GM12878 (cell line): ENCODE data around the gene ITPR3. TPM values are rescaled to one million over a fixed set of nuclear protein-coding genes. Genes with fewer than 3 reads are reported as not detected.

Experiments
- ATAC-seq: fragments of 200-7000 bp; cut with Tn5 transposase; 3 replicates; pipeline ENCODE4 v1.9.1; 2020; ENCODE audit warnings: mild to moderate bottlenecking, moderate library complexity
- BruUV-seq: library from RNA; stranded (reverse); fragments of 400-500 nt; replicated peaks from 2 replicates; lab custom pipeline; 2021; lab: Mats Ljungman, UMichigan
- CTCF ChIA-PET: fragments of 300-600 bp; sonication (Branson Sonifier 250); formaldehyde crosslinking; extraction: SDS; loops from one replicate; lab custom pipeline; 2021; ENCODE audit warnings: inconsistent platforms; lab: Yijun Ruan, JAX
- POLR2A ChIA-PET: fragments of 350-600 bp; formaldehyde crosslinking; extraction: SDS; loops from one replicate; lab custom pipeline; 2021; ENCODE audit warnings: inconsistent platforms; lab: Charles Lee
- RAD21 ChIA-PET: fragments of 300-600 bp; sonication (Branson Sonifier 250); formaldehyde crosslinking; loops from one replicate; lab custom pipeline; 2023; ENCODE audit warnings: antibody characterized with exemption; ENCODE audit not compliant: unreplicated experiment; lab: Charles Lee
- SMC1A ChIA-PET: fragments of 300-600 bp; sonication (Branson Sonifier 250); formaldehyde crosslinking; loops from one replicate; lab custom pipeline; 2023; ENCODE audit not compliant: unreplicated experiment, uncharacterized antibody; lab: Charles Lee
- DNase-seq: peaks from one replicate; pipeline ENCODE4 v3.0.0-alpha.2; 2011; ENCODE audit warnings: low read depth, low spot score
- FAIRE-seq: peaks from 3 replicates; lab custom pipeline; 2011; peaks lifted over from hg19 to GRCh38; lab: Jason Lieb, UNC
- H2AFZ ChIP-seq: 2 replicates; pipeline ENCODE4 v1.6.0; 2011; ENCODE audit warnings: low read depth, low read length, control low read depth; ENCODE audit not compliant: control insufficient read depth
- H3K27ac ChIP-seq: 2 replicates; pipeline ENCODE4 v1.5.1; 2011; ENCODE audit warnings: control low read depth; ENCODE audit not compliant: control insufficient read depth, insufficient read depth
- H3K27me3 ChIP-seq, 2 experiments: replicated peaks in 1 of 2; 2 replicates each; pipeline versions ENCODE4 v1.6.0 to v1.6.1; 2011; ENCODE audit warnings: low read length in 1 of 2; ENCODE audit not compliant: control insufficient read depth in 2 of 2, insufficient read depth in 2 of 2
- H3K36me3 ChIP-seq, 2 experiments: 2 replicates each; pipeline ENCODE4 v1.5.1; 2011; ENCODE audit warnings: low read length in 1 of 2; ENCODE audit not compliant: control insufficient read depth in 2 of 2, insufficient read depth in 2 of 2
- H3K4me1 ChIP-seq: 2 replicates; pipeline ENCODE4 v1.6.1; 2011; ENCODE audit warnings: mild to moderate bottlenecking, low read length, moderate library complexity, mixed read lengths; ENCODE audit not compliant: control insufficient read depth, insufficient read depth
- H3K4me2 ChIP-seq: 2 replicates; pipeline ENCODE4 v1.6.0; 2011; ENCODE audit warnings: control low read depth; ENCODE audit not compliant: control insufficient read depth, insufficient read depth
- H3K4me3 ChIP-seq: fragments of 200-600 bp; sonication (generic); 2 replicates; pipeline ENCODE4 v1.5.1; 2016
- H3K79me2 ChIP-seq: 2 replicates; pipeline ENCODE4 v1.6.0; 2011; ENCODE audit warnings: low read length; ENCODE audit not compliant: control insufficient read depth, insufficient read depth
- H3K9ac ChIP-seq: 2 replicates; pipeline ENCODE4 v1.8.0; 2011; ENCODE audit warnings: low read length, control low read depth, mixed read lengths; ENCODE audit not compliant: control insufficient read depth, insufficient read depth
- H3K9me3 ChIP-seq: replicated peaks from 3 replicates; pipeline ENCODE4 v1.5.1; 2011; ENCODE audit warnings: mild to moderate bottlenecking, low read length; ENCODE audit not compliant: control insufficient read depth, insufficient read depth
- H4K20me1 ChIP-seq: 2 replicates; pipeline ENCODE4 v1.6.0; 2011; ENCODE audit not compliant: control insufficient read depth, insufficient read depth
- E2F4 ChIP-seq: IDR thresholded peaks from 2 replicates; pipeline ENCODE4 v1.6.1; 2012; ENCODE audit warnings: low read depth, low read length, improper control_type of control experiment
- MEF2B ChIP-seq: fragments of 450-650 bp; IDR thresholded peaks from 2 replicates; pipeline ENCODE4 v1.6.1; 2018; ENCODE audit warnings: mild to moderate bottlenecking, moderate library complexity; ENCODE audit not compliant: partially characterized antibody, poor library complexity, severe bottlenecking
- STAT1 ChIP-seq: fragments of 450-650 bp; conservative IDR thresholded peaks from 2 replicates; pipeline ENCODE4 v1.6.1; 2014; ENCODE audit warnings: antibody characterized with exemption, mild to moderate bottlenecking
- TAF1 ChIP-seq: IDR thresholded peaks from 2 replicates; pipeline ENCODE4 v1.6.1; 2011; ENCODE audit warnings: mild to moderate bottlenecking, low read depth, low read length, borderline replicate concordance
- ZBTB40 ChIP-seq: fragments of 450-650 bp; IDR thresholded peaks from 2 replicates; pipeline ENCODE4 v1.6.1; 2016; ENCODE audit warnings: mild to moderate bottlenecking, moderate library complexity, borderline replicate concordance
- ZNF384 ChIP-seq: IDR thresholded peaks from 2 replicates; pipeline ENCODE4 v1.6.1; 2012; ENCODE audit warnings: low read depth, mild to moderate bottlenecking, low read length, improper control_type of control experiment, borderline replicate concordance
- WGBS: methylation state at CpG from one replicate; pipeline ENCODE4 v1.1.6; 2016; ENCODE audit warnings: low lambda C conversion rate; ENCODE audit not compliant: insufficient replicate concordance, insufficient coverage; ENCODE audit errors: missing lambda C conversion rate; 5-methylcytosine and 5-hydroxymethylcytosine counted together
- in situ Hi-C: fragments of 300-500 bp; cut with MboI; formaldehyde crosslinking; loops from 9 replicates; pipeline ENCODE4 v1.14.3; 2018; ENCODE audit warnings: mixed read lengths
- intact Hi-C: fragments of 100-400 bp; cut with micrococcal nuclease; formaldehyde crosslinking; loops from one replicate; pipeline ENCODE4 v1.14.2; 2022; ENCODE audit not compliant: unreplicated experiment
- polyA plus RNA-seq, 11 experiments: library from polyadenylated mRNA; depleted of rRNA in 4 of 11; unstranded in 6 of 11; stranded (reverse) in 5 of 11; fragments of >200 nt; fragmentation: Nextera tagmentation in 4 of 11; fragmentation: Illumina TruSeq in 1 of 11; extraction: Ambion mirVana in 4 of 11; extraction: Trizol in 1 of 11; gene quantifications; 1 replicate in 1 of 11; 2 replicates in 10 of 11; pipeline versions ENCODE4 v1.2.1 to v1.2.3, GENCODE V29; 2011 to 2016; ENCODE audit warnings: inconsistent platforms in 2 of 11, missing spikeins in 2 of 11, low read depth in 1 of 11
- total RNA-seq, 4 experiments: library from RNA; depleted of rRNA in 3 of 4; stranded (reverse); fragments of >200 nt in 3 of 4; fragmentation: Illumina TruSeq in 1 of 4; extraction: Trizol in 1 of 4; gene quantifications; 2 replicates each; pipeline versions ENCODE4 v1.2.1 to v1.2.3, GENCODE V29; 2013 to 2021
- TF ChIP-seq, protein P1 (sequence below): IDR thresholded peaks from 2 replicates; pipeline ENCODE4 v1.6.1; 2012; ENCODE audit warnings: low read length, inconsistent platforms

The ITPR3 gene
- total and polyA plus RNA-seq, 10 of the 15 experiments (the other 5 are each of a cell fraction or from before 2014, with no cell fraction given): 0.32 to 34.0 (median 11.9) TPM

DNA sequence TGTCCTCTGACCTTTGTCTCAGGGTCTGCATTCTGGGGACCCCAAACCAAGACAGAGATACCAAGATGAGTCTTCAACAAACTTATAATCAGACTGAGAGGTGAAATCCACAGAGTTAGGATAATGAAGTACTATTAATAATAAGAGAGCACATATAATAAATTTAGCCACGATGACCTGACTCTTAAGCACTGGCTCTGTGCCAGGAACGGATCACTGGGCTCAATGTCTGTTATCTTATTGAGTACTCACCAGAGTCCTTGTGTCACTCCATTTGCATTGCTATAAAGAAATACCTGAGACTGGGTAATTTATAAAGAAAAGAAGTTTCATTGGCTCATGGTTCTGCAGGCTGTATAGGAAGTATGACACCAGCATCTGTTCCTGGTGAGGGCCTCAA is 18.9 kb upstream of the ITPR3 start (continued):
- TF ChIP-seq STAT1: no peak
- TF ChIP-seq, protein P1, sequence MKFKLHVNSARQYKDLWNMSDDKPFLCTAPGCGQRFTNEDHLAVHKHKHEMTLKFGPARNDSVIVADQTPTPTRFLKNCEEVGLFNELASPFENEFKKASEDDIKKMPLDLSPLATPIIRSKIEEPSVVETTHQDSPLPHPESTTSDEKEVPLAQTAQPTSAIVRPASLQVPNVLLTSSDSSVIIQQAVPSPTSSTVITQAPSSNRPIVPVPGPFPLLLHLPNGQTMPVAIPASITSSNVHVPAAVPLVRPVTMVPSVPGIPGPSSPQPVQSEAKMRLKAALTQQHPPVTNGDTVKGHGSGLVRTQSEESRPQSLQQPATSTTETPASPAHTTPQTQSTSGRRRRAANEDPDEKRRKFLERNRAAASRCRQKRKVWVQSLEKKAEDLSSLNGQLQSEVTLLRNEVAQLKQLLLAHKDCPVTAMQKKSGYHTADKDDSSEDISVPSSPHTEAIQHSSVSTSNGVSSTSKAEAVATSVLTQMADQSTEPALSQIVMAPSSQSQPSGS: no peak

DNA sequence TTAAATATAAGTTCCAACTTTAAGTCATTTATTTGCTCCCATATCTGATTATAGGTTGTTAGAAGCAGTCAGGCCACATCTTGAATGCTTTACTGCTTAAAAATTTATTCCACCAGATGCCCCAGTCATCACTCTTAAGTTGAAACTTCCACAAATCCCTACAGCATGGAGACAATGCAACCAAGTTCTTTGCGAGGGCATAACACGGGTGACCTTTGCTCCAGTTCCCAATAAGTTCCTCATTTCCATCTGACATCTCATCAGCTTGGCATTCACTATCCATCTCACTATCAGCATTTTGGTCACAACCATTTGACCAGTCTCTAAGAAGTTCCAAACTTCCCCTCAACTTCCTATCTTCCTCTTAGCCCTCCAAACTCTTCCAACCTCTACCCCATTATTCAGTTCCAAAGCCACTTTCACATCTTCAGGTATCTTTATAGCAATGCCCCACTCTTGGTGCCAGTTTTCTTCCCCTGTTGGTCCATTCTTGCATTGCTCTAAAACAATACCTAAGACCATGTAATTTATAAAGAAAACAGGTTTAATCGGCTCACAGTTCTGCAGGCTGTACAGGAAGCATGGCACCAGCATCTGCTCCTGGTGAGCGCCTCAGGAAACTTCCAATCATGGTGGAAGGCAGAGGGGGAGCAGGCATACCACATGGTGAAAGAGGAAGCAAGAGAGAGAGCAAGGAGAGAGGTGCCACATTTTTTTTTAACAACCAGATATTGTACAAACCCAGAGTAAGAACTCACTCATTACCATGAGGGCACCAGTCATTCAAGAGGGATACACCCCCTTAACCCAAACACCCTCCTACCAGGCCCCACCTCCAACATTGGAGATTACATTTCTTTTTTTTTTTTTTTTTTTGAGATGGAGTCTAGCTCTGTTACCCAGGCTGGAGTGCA is 15.9 kb upstream of the ITPR3 start:
- H2AFZ ChIP-seq: no peak overlapping the region
- ChIA-PET CTCF (interaction anchor here (2.2 to 6.0 kb wide), 3 partner anchors 10 to 95 kb away, joined by 5 to 235 read pairs (median 92); no protein-coding TSS in a partner anchor), POLR2A (interaction anchor here (0.7 kb wide), 1 partner anchor 23 kb away, joined by 7 read pairs; no protein-coding TSS in a partner anchor), SMC1A (interaction anchor here (6.6 kb wide), 1 partner anchor 18 kb away, joined by 122 read pairs; no protein-coding TSS in a partner anchor), RAD21 (no interaction called here)
- TF ChIP-seq MEF2B: no peak
- no peak for TF ChIP-seq ZNF384
- TF ChIP-seq ZBTB40: no peak
- TF ChIP-seq E2F4: no peak
- no peak for TF ChIP-seq TAF1
- H3K4me3 ChIP-seq: no peak overlapping the region
- intact Hi-C loops: no loop called here
- WGBS: 68% methylated on average over 4 of the region's 4 CpGs
- no peaks in the 10 kb centered on the region for H3K79me2 ChIP-seq
- H3K9ac ChIP-seq: no peak overlapping the region
- H3K9me3 ChIP-seq: no peaks in the 10 kb centered on the region
- no peak overlapping the region for H3K27ac ChIP-seq
- H3K4me2 ChIP-seq: no peak overlapping the region
- ATAC-seq (no peak), DNase-seq (no peak), FAIRE-seq (no peak)
- H3K4me1 ChIP-seq: no peaks in the 10 kb centered on the region
- H4K20me1 ChIP-seq: no peaks in the 10 kb centered on the region
- H3K27me3 ChIP-seq: no peaks in the 10 kb centered on the region; a peak in 1 of 4 replicates
- BruUV-seq: no TSS peak
- H3K36me3 ChIP-seq: no peaks in the 10 kb centered on the region
- in situ Hi-C loops: no loop called here
